ENCODE measurements around the gene SIGLEC8.
"Not testable (repeated sequence)": the region's sequence is repeated elsewhere in the genome, so short reads cannot be mapped to it uniquely, and the experiment has no call there.

Gene SIGLEC8
- total RNA-seq: 0 to 0.09 (median 0) reads per million in 3 donors

DNA sequence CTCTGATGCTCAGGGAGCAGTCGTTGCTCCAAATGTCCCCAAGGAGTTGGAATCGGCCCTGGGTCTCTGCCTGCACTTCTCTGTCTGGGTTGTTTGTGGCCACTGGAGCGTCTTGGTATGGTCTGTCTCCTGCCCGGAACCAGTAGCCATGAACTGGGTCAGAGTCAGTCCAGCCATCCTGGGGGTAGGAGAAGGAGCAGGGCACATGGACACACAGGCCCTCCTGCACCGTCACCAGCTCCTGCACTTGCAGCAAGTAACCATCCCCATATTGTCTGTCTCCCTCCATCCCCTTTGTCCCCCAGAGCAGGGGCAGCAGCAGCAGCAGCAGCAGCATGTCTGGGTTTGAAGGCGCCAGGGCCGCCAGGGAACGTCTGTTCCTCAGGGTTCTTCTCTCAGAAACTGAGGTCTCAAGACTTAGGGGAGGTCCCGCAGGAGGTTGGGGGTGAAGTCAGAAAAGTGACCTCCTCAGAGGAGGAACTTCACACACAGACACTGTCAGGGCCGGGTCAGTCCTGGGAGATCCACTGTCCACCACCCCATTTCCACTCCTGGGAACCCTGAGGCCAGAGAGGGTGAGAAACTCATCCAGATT is at the start of gene SIGLEC8:
Gene SIGLEC8, minus strand, starts transcription at position 404 of the 595 bp plus-strand sequence. Its CDS starts 67 bp downstream, at position 337.
- no peak for DNase-seq
- no peak within 1 kb of the TSS for H3K27ac ChIP-seq (ENCODE audit: insufficient read depth, low read length, poor library complexity, severe bottlenecking)
- no peaks in the 10 kb centered on the region for H3K36me3 ChIP-seq (ENCODE audit: control insufficient read depth, insufficient read depth, low read length)
- H3K4me3 ChIP-seq (ENCODE audit: insufficient read depth, low read depth, low read length, poor library complexity, severe bottlenecking): no peak within 1 kb of the TSS
- no peaks in the 10 kb centered on the region for H3K9me3 ChIP-seq (ENCODE audit: control insufficient read depth, low read length)
- peaks cover 10% of the 10 kb centered on the region for H3K27me3 ChIP-seq (replicated peaks; ENCODE audit: control insufficient read depth, insufficient read depth, low read length, poor library complexity, severe bottlenecking)
- H3K4me1 ChIP-seq (ENCODE audit: control insufficient read depth, insufficient read depth, low read length, poor library complexity, severe bottlenecking): no peaks in the 10 kb centered on the region

DNA sequence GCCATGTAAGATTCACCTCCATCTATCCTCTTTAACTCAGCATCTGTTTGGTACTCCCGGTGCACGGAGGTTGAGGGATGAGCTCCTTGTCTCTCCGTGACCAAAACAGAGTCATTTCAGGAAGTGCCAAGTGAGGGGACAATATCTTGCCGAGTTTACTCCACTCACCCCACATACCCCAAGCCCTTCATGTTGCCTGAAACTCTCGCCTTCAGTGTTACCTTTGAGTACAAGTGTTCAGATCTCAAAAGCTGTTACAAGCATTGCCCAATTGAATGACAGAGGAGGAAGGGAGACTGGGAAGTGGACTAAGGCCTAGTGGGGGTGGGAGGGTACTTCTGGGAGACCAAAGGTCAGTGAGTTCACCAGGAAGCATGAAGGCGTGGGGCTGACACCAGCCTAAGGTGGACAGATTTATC is 49.4 kb upstream of the SIGLEC8 start:
- H3K27ac ChIP-seq (ENCODE audit: insufficient read depth, low read length, poor library complexity, severe bottlenecking): no peak overlapping the region
- H3K9me3 ChIP-seq (ENCODE audit: control insufficient read depth, low read length): no peaks in the 10 kb centered on the region
- no peaks in the 10 kb centered on the region for H3K4me1 ChIP-seq (ENCODE audit: control insufficient read depth, insufficient read depth, low read length, poor library complexity, severe bottlenecking)
- H3K4me3 ChIP-seq (ENCODE audit: insufficient read depth, low read depth, low read length, poor library complexity, severe bottlenecking): no peak overlapping the region
- no peak for DNase-seq
- H3K27me3 ChIP-seq (replicated peaks; ENCODE audit: control insufficient read depth, insufficient read depth, low read length, poor library complexity, severe bottlenecking): peaks cover 5% of the 10 kb centered on the region
- no peaks in the 10 kb centered on the region for H3K36me3 ChIP-seq (ENCODE audit: control insufficient read depth, insufficient read depth, low read length)

- Histone ChIP-seq H3K9me3 (ENCODE audit: control insufficient read depth, low read length) (no peaks in the 10 kb centered on the region), H3K27ac (ENCODE audit: insufficient read depth, low read length, poor library complexity, severe bottlenecking) (no peak overlapping the region), H3K27me3 (replicated peaks; ENCODE audit: control insufficient read depth, insufficient read depth, low read length, poor library complexity, severe bottlenecking) (peaks cover 5% of the 10 kb centered on the region), H3K4me1 (ENCODE audit: control insufficient read depth, insufficient read depth, low read length, poor library complexity, severe bottlenecking) (no peaks in the 10 kb centered on the region), H3K4me3 (ENCODE audit: insufficient read depth, low read depth, low read length, poor library complexity, severe bottlenecking) (no peak overlapping the region), H3K36me3 (ENCODE audit: control insufficient read depth, insufficient read depth, low read length) (no peaks in the 10 kb centered on the region)
- no peak for DNase-seq
These were observed 48.9 kb upstream of the SIGLEC8 start for GRCh38 chr19:51507192-51507591.

- H3K9me3 ChIP-seq (ENCODE audit: control insufficient read depth, low read length): no peaks in the 10 kb centered on the region
- H3K27ac ChIP-seq (ENCODE audit: insufficient read depth, low read length, poor library complexity, severe bottlenecking): no peak overlapping the region
- DNase-seq: no peak
- H3K4me3 ChIP-seq (ENCODE audit: insufficient read depth, low read depth, low read length, poor library complexity, severe bottlenecking): no peak overlapping the region
- H3K4me1 ChIP-seq (ENCODE audit: control insufficient read depth, insufficient read depth, low read length, poor library complexity, severe bottlenecking): no peaks in the 10 kb centered on the region
- peaks cover 5% of the 10 kb centered on the region for H3K27me3 ChIP-seq (replicated peaks; ENCODE audit: control insufficient read depth, insufficient read depth, low read length, poor library complexity, severe bottlenecking)
- H3K36me3 ChIP-seq (ENCODE audit: control insufficient read depth, insufficient read depth, low read length): no peaks in the 10 kb centered on the region
These were observed 47.6 kb upstream of the SIGLEC8 start for GRCh38 chr19:51505904-51506303.

DNA sequence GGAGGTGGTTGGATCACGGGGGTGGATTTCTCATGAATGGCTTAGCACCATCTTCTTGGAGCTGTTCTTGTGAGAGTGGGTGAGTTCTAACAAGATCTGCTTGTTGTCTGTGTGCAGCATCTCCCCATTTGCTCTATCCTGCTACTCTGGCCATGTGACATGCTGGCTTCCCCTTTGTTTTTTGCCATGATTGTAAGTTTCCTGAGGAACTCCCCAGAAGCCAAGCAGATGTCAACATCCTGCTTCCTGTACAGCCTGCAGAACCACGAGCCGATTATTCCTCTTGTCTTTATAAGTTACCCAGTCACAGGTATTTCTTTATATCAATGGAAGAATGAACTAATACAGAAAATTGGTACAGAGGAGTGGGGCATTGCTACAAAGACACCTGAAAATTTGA is 45.6 kb upstream of the SIGLEC8 start:
- H3K27ac ChIP-seq (ENCODE audit: insufficient read depth, low read length, poor library complexity, severe bottlenecking): no peak overlapping the region
- no peak overlapping the region for H3K4me3 ChIP-seq (ENCODE audit: insufficient read depth, low read depth, low read length, poor library complexity, severe bottlenecking)
- DNase-seq: no peak
- no peaks in the 10 kb centered on the region for H3K36me3 ChIP-seq (ENCODE audit: control insufficient read depth, insufficient read depth, low read length)
- no peaks in the 10 kb centered on the region for H3K9me3 ChIP-seq (ENCODE audit: control insufficient read depth, low read length)
- peaks cover 5% of the 10 kb centered on the region for H3K27me3 ChIP-seq (replicated peaks; ENCODE audit: control insufficient read depth, insufficient read depth, low read length, poor library complexity, severe bottlenecking)
- H3K4me1 ChIP-seq (ENCODE audit: control insufficient read depth, insufficient read depth, low read length, poor library complexity, severe bottlenecking): no peaks in the 10 kb centered on the region

DNA sequence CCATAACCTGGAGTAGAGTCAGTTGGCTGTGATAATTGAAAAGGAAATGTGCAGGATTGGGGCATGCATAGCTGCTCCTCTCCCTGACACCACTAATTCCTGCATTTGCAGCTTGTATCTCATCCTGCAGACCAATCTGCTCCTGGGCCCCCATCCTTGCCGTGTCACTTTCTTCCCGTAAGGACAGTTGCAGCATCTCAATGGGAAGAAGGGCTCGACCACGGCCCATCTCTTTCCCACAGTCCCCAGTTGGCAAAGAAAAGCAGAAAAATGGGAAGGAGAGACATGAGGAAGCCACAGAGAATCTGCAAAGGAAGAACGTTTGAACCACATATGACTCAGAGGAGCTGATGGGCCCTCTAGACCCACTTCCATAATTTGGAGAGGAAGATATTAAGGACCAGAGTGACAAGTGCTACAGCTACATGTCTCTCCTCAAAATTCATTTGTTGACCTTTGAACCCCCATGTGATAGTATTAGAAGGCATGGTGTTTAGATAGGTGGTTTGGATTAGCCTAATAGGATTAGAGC is 45.1 kb upstream of the SIGLEC8 start:
- Histone ChIP-seq H3K9me3 (ENCODE audit: control insufficient read depth, low read length) (no peaks in the 10 kb centered on the region), H3K36me3 (ENCODE audit: control insufficient read depth, insufficient read depth, low read length) (no peaks in the 10 kb centered on the region), H3K27me3 (replicated peaks; ENCODE audit: control insufficient read depth, insufficient read depth, low read length, poor library complexity, severe bottlenecking) (no peaks in the 10 kb centered on the region), H3K4me3 (ENCODE audit: insufficient read depth, low read depth, low read length, poor library complexity, severe bottlenecking) (no peak overlapping the region), H3K27ac (ENCODE audit: insufficient read depth, low read length, poor library complexity, severe bottlenecking) (no peak overlapping the region), H3K4me1 (ENCODE audit: control insufficient read depth, insufficient read depth, low read length, poor library complexity, severe bottlenecking) (no peaks in the 10 kb centered on the region)
- no peak for DNase-seq

DNA sequence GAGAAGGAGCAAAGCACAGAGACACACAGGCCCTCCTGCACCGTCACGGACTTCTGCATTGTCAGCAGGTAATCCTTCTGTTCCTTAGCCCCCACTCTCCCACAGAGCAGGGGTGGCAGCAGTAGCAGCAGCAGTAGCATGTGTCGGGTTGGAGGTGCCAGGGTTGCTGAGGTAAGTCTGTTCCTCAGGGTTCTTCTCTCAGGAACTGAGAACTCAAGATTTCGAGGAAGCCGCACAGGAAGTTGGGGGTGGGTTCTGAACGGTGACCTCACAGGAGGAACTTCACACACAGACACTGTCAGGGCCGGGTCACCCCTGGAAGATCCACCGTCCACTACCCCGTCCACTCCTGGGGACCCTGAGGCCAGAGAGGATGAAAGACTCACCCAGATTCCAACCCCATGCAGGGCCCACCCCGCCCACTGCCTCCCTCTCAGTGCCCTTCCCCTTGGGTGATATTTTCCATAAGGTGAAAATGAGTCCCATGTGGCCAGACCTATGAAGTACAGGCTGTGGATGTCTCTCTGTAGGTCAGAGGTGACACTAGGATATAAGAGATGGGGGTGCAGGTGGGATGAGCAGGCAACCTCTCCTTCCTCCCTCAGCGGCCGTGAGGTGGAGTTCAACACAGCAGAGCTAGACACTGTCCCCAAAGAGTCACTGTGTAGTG is 43.5 kb upstream of the SIGLEC8 start, which contains the start of gene SIGLEC12:
Gene SIGLEC12, minus strand, starts transcription at position 207 of the 670 bp plus-strand sequence. Its CDS starts 67 bp downstream, at position 140.
- no peak for DNase-seq

GRCh38 chr19:51500931-51501330 is 42.7 kb upstream of the SIGLEC8 start:
- not testable (repeated sequence) for H3K36me3 ChIP-seq (ENCODE audit: control insufficient read depth, insufficient read depth, low read length); H3K9me3 ChIP-seq (ENCODE audit: control insufficient read depth, low read length); H3K4me3 ChIP-seq (ENCODE audit: insufficient read depth, low read depth, low read length, poor library complexity, severe bottlenecking); H3K27ac ChIP-seq (ENCODE audit: insufficient read depth, low read length, poor library complexity, severe bottlenecking); H3K27me3 ChIP-seq (replicated peaks; ENCODE audit: control insufficient read depth, insufficient read depth, low read length, poor library complexity, severe bottlenecking); DNase-seq; H3K4me1 ChIP-seq (ENCODE audit: control insufficient read depth, insufficient read depth, low read length, poor library complexity, severe bottlenecking)

More for the DNA sequence above, 43.5 kb upstream of the SIGLEC8 start, which contains the start of gene SIGLEC12:
- no peaks in the 10 kb centered on the region for H3K4me1 ChIP-seq (ENCODE audit: control insufficient read depth, insufficient read depth, low read length, poor library complexity, severe bottlenecking)
- no peak within 1 kb of the TSS for H3K27ac ChIP-seq (ENCODE audit: insufficient read depth, low read length, poor library complexity, severe bottlenecking)
- no peaks in the 10 kb centered on the region for H3K36me3 ChIP-seq (ENCODE audit: control insufficient read depth, insufficient read depth, low read length)
- H3K9me3 ChIP-seq (ENCODE audit: control insufficient read depth, low read length): no peaks in the 10 kb centered on the region
- no peaks in the 10 kb centered on the region for H3K27me3 ChIP-seq (replicated peaks; ENCODE audit: control insufficient read depth, insufficient read depth, low read length, poor library complexity, severe bottlenecking)
- H3K4me3 ChIP-seq (ENCODE audit: insufficient read depth, low read depth, low read length, poor library complexity, severe bottlenecking): no peak within 1 kb of the TSS

- no peak for DNase-seq
These were observed 39.4 kb upstream of the SIGLEC8 start for GRCh38 chr19:51497666-51498065.

GRCh38 chr19:51493776-51494175 is 35.5 kb upstream of the SIGLEC8 start:
- Histone ChIP-seq H3K4me3 (ENCODE audit: insufficient read depth, low read depth, low read length, poor library complexity, severe bottlenecking) (no peak overlapping the region), H3K4me1 (ENCODE audit: control insufficient read depth, insufficient read depth, low read length, poor library complexity, severe bottlenecking) (no peaks in the 10 kb centered on the region), H3K27ac (ENCODE audit: insufficient read depth, low read length, poor library complexity, severe bottlenecking) (no peak overlapping the region), H3K36me3 (ENCODE audit: control insufficient read depth, insufficient read depth, low read length) (no peaks in the 10 kb centered on the region), H3K27me3 (replicated peaks; ENCODE audit: control insufficient read depth, insufficient read depth, low read length, poor library complexity, severe bottlenecking) (no peaks in the 10 kb centered on the region), H3K9me3 (ENCODE audit: control insufficient read depth, low read length) (no peaks in the 10 kb centered on the region)
- DNase-seq: no peak

More at GRCh38 chr19:51497666-51498065, 39.4 kb upstream of the SIGLEC8 start:
- H3K36me3 ChIP-seq (ENCODE audit: control insufficient read depth, insufficient read depth, low read length): no peaks in the 10 kb centered on the region
- no peaks in the 10 kb centered on the region for H3K9me3 ChIP-seq (ENCODE audit: control insufficient read depth, low read length)
- H3K27me3 ChIP-seq (replicated peaks; ENCODE audit: control insufficient read depth, insufficient read depth, low read length, poor library complexity, severe bottlenecking): no peaks in the 10 kb centered on the region
- H3K4me1 ChIP-seq (ENCODE audit: control insufficient read depth, insufficient read depth, low read length, poor library complexity, severe bottlenecking): no peaks in the 10 kb centered on the region
- H3K27ac ChIP-seq (ENCODE audit: insufficient read depth, low read length, poor library complexity, severe bottlenecking): no peak overlapping the region
- H3K4me3 ChIP-seq (ENCODE audit: insufficient read depth, low read depth, low read length, poor library complexity, severe bottlenecking): no peak overlapping the region
